Activated naive CD8-positive, alpha-beta T cell treated with anti-CD3 and anti-CD28 coated beads, Interleukin-2, amount 10 ng/mL, durations not matched to agents 7 days and 5 days (primary cell): ENCODE results near the gene SERF2. TPM values are rescaled to one million over a fixed set of nuclear protein-coding genes. Genes with fewer than 3 reads are reported as not detected.
"Not testable (repeated sequence)": the region's sequence is repeated elsewhere in the genome, so short reads cannot be mapped to it uniquely, and the experiment has no call there.

Experiments used
- ATAC-seq: fragments of 150-1000 bp; cut with Tn5 transposase; one replicate; pipeline ENCODE4 v1.10.0; 2021; ENCODE audit warnings: low read depth, moderate library complexity
- POLR2A ChIA-PET: fragments of 350-600 bp; sonication (Branson Sonifier 250); formaldehyde crosslinking; loops from one replicate; lab custom pipeline; 2021; ENCODE audit warnings: antibody characterized with exemption; lab: Charles Lee
- DNase-seq: peaks from one replicate; pipeline ENCODE4 v3.0.0; 2021
- H3K27ac Mint-ChIP-seq: one replicate; pipeline ENCODE4 v1.8.0; 2022; ENCODE audit warnings: mild to moderate bottlenecking, mixed read lengths
- H3K27me3 Mint-ChIP-seq: one replicate; pipeline ENCODE4 v1.8.0; 2022; ENCODE audit warnings: mild to moderate bottlenecking, moderate library complexity, mixed read lengths
- H3K36me3 Mint-ChIP-seq: one replicate; pipeline ENCODE4 v1.8.0; 2021; ENCODE audit warnings: mild to moderate bottlenecking, mixed read lengths
- H3K4me1 Mint-ChIP-seq: one replicate; pipeline ENCODE4 v1.8.0; 2021; ENCODE audit warnings: mixed read lengths
- H3K4me3 Mint-ChIP-seq: one replicate; pipeline ENCODE4 v1.8.0; 2022; ENCODE audit warnings: mild to moderate bottlenecking, moderate library complexity, mixed read lengths
- H3K9me3 Mint-ChIP-seq: one replicate; pipeline ENCODE4 v1.8.0; 2021; ENCODE audit warnings: mixed read lengths
- microRNA-seq: library from miRNA; unstranded; fragments of <30 nt; microRNA quantifications from one replicate; pipeline ENCODE4 v1.2.0, GENCODE V29; 2022
- total RNA-seq, 2 experiments: library from RNA; stranded (reverse); gene quantifications; one replicate each; pipeline ENCODE4 v1.2.3, GENCODE V29; 2021

The SERF2 gene
- total RNA-seq, 2 experiments from 2014 or later = 926 to 987 TPM

GRCh38 chr15:43826029-43826507 is 33.9 kb downstream of the SERF2 start:
- H3K27ac Mint-ChIP-seq = peak overlapping the region; percentile 99
- peak overlapping the region; percentile 92 for H3K4me3 Mint-ChIP-seq
- ATAC-seq (no peak), DNase-seq (no peak)
- no peaks in the 10 kb centered on the region for H3K27me3 Mint-ChIP-seq
- H3K9me3 Mint-ChIP-seq = no peaks in the 10 kb centered on the region
- H3K36me3 Mint-ChIP-seq = peaks cover 29% of the 10 kb centered on the region
- POLR2A ChIA-PET = interaction anchor here (1.6 to 3.1 kb wide), 3 partner anchors 26 to 80 kb away, joined by 4 to 15 read pairs (median 7); partner anchors contain the start of genes ELL3, HYPK, PDIA3 and SERINC4
- H3K4me1 Mint-ChIP-seq = peaks cover 30% of the 10 kb centered on the region

- Mint-ChIP-seq H3K36me3 (peaks cover 27% of the 10 kb centered on the region), H3K4me3 (peak within 1 kb of the TSS; percentile 92), H3K27ac (peak within 1 kb of the TSS; percentile 99), H3K4me1 (peaks cover 27% of the 10 kb centered on the region), H3K27me3 (no peaks in the 10 kb centered on the region), H3K9me3 (no peaks in the 10 kb centered on the region)
- DNase-seq = peak; percentile 86
- peak; percentile 65 for ATAC-seq
- POLR2A ChIA-PET = interaction anchor here (0.7 to 3.1 kb wide), 5 partner anchors 11 to 50 kb away, joined by 3 to 15 read pairs (median 11); partner anchors contain the start of genes ELL3, HYPK and SERINC4
Measured at GRCh38 chr15:43826508-43827341, 34.6 kb downstream of the SERF2 start, which contains the start of gene WDR76. WDR76 (plus strand) TSS chr15:43827002; CDS start chr15:43827033, 31 bp downstream.

GRCh38 chr15:43828061-43828657 is 36.0 kb downstream of the SERF2 start:
- ATAC-seq (no peak), DNase-seq (no peak)
- H3K9me3 Mint-ChIP-seq = no peaks in the 10 kb centered on the region
- POLR2A ChIA-PET = interaction anchor here (0.6 to 3.1 kb wide), 7 partner anchors 9 to 709 kb away, joined by 3 to 15 read pairs (median 3); partner anchors contain the start of genes EIF3J, HYPK and SERINC4
- H3K27ac Mint-ChIP-seq = peak overlapping the region; percentile 99
- no peaks in the 10 kb centered on the region for H3K27me3 Mint-ChIP-seq
- peaks cover 31% of the 10 kb centered on the region for H3K36me3 Mint-ChIP-seq
- peaks cover 30% of the 10 kb centered on the region for H3K4me1 Mint-ChIP-seq
- H3K4me3 Mint-ChIP-seq = peak overlapping the region; percentile 92

GRCh38 chr15:43829951-43830540 is 37.9 kb downstream of the SERF2 start:
- DNase-seq, H3K27me3 Mint-ChIP-seq, H3K9me3 Mint-ChIP-seq, POLR2A ChIA-PET, H3K27ac Mint-ChIP-seq, ATAC-seq: not testable (repeated sequence)
- Mint-ChIP-seq H3K4me1 (peaks cover 27% of the 10 kb centered on the region), H3K4me3 (peak overlapping the region; percentile 92), H3K36me3 (peaks cover 31% of the 10 kb centered on the region)

GRCh38 chr15:43830691-43831275 is 38.7 kb downstream of the SERF2 start:
- POLR2A ChIA-PET = interaction anchor here (1.4 kb wide), 1 partner anchor 30 kb away, joined by 7 read pairs; the partner anchor contains the start of genes HYPK and SERINC4
- Mint-ChIP-seq H3K4me3 (peak overlapping the region; percentile 92), H3K36me3 (peaks cover 33% of the 10 kb centered on the region), H3K4me1 (peaks cover 31% of the 10 kb centered on the region)
- not testable (repeated sequence) for DNase-seq, H3K27me3 Mint-ChIP-seq, H3K9me3 Mint-ChIP-seq, ATAC-seq, H3K27ac Mint-ChIP-seq

- not testable (repeated sequence) for H3K9me3 Mint-ChIP-seq, H3K27me3 Mint-ChIP-seq, DNase-seq, ATAC-seq
- peak overlapping the region; percentile 61 for H3K4me3 Mint-ChIP-seq
- H3K36me3 Mint-ChIP-seq = peaks cover 36% of the 10 kb centered on the region
- POLR2A ChIA-PET = interaction anchor here (0.6 to 1.4 kb wide), 4 partner anchors 9 to 46 kb away, joined by 3 to 7 read pairs (median 3); partner anchors contain the start of genes HYPK and SERINC4
- peaks cover 34% of the 10 kb centered on the region for H3K4me1 Mint-ChIP-seq
- H3K27ac Mint-ChIP-seq = peak overlapping the region; percentile 65
Measured at GRCh38 chr15:43831519-43832052, 39.5 kb downstream of the SERF2 start.

GRCh38 chr15:43832485-43832884 is 40.4 kb downstream of the SERF2 start:
- H3K4me1 Mint-ChIP-seq = peaks cover 35% of the 10 kb centered on the region
- H3K27me3 Mint-ChIP-seq, DNase-seq, ATAC-seq, H3K9me3 Mint-ChIP-seq: not testable (repeated sequence)
- H3K27ac Mint-ChIP-seq = peak overlapping the region; percentile 55
- peaks cover 38% of the 10 kb centered on the region for H3K36me3 Mint-ChIP-seq
- H3K4me3 Mint-ChIP-seq = peak overlapping the region; percentile 61
- POLR2A ChIA-PET = interaction anchor here (0.7 to 1.7 kb wide), 2 partner anchors 10 to 39 kb away, joined by 3 read pairs; no protein-coding TSS in a partner anchor

- H3K27ac Mint-ChIP-seq = no peak overlapping the region
- H3K9me3 Mint-ChIP-seq = no peaks in the 10 kb centered on the region
- ATAC-seq (no peak), DNase-seq (no peak)
- H3K4me3 Mint-ChIP-seq = no peak overlapping the region
- H3K4me1 Mint-ChIP-seq = peaks cover 1% of the 10 kb centered on the region
- H3K27me3 Mint-ChIP-seq = no peaks in the 10 kb centered on the region
- POLR2A ChIA-PET = no interaction called here
- peaks cover 26% of the 10 kb centered on the region for H3K36me3 Mint-ChIP-seq
Measured at GRCh38 chr15:43845421-43845820, 53.3 kb downstream of the SERF2 start.

Small RNA genes lying within 50 kb of the gene (microRNA-seq; reads per million reads assigned to microRNA genes)
- gene MIR1282 = not detected

Other genes starting within 250 kb of the SERF2 start
- 10 to 100 TPM; 30.7 to 36.8 TPM for gene PPIP5K1, start 202.1 kb upstream of the SERF2 start, total RNA-seq
- not detected for gene CKMT1B, start 198.3 kb upstream of the SERF2 start, total RNA-seq
- gene STRC, start 173.5 kb upstream of the SERF2 start, total RNA-seq = 1 to 10 TPM; 2.1 to 2.6 TPM
- gene CATSPER2, start 143.5 kb upstream of the SERF2 start, total RNA-seq = 1 to 10 TPM; 2.0 to 2.2 TPM
- not detected for gene CKMT1A, start 98.5 kb upstream of the SERF2 start, total RNA-seq
- 100 to 1,000 TPM; 217 to 225 TPM for gene PDIA3, start 45.9 kb upstream of the SERF2 start, total RNA-seq
- 1 to 10 TPM; 4.6 to 4.9 TPM for gene ELL3, start 15.4 kb upstream of the SERF2 start, total RNA-seq
- under 1 TPM; 0.14 to 0.17 TPM for gene SERINC4, start 7.9 kb downstream of the SERF2 start, total RNA-seq
- 10 to 100 TPM; 17.2 to 18.3 TPM for gene HYPK, start 8.3 kb downstream of the SERF2 start, total RNA-seq
- gene MFAP1, start 32.4 kb downstream of the SERF2 start, total RNA-seq = 10 to 100 TPM; 33.6 to 35.3 TPM
- gene WDR76, start 34.7 kb downstream of the SERF2 start, total RNA-seq = 10 to 100 TPM; 68.3 to 71.4 TPM